Measurements from ENCODE around the gene SLC23A2.

- TF ChIP-seq ZC3H10 (CRISPR knock-in tag; IDR thresholded peaks at IDR 0.05), result no peak
- no peak for TF ChIP-seq PATZ1 (CRISPR knock-in tag; IDR thresholded peaks at IDR 0.05; ENCODE audit: borderline replicate concordance)
- TF ChIP-seq ISL1 (CRISPR knock-in tag; IDR thresholded peaks at IDR 0.05), result no peak
- TF ChIP-seq, protein P1, sequence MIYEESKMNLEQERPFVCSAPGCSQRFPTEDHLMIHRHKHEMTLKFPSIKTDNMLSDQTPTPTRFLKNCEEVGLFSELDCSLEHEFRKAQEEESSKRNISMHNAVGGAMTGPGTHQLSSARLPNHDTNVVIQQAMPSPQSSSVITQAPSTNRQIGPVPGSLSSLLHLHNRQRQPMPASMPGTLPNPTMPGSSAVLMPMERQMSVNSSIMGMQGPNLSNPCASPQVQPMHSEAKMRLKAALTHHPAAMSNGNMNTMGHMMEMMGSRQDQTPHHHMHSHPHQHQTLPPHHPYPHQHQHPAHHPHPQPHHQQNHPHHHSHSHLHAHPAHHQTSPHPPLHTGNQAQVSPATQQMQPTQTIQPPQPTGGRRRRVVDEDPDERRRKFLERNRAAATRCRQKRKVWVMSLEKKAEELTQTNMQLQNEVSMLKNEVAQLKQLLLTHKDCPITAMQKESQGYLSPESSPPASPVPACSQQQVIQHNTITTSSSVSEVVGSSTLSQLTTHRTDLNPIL (CRISPR knock-in tag; IDR thresholded peaks at IDR 0.05; ENCODE audit: low read depth), result no peak
Measured at GRCh38 chr20:4932061-4932460, 69.2 kb downstream of the SLC23A2 start.

Data from SK-N-SH treated with all-trans-retinoic acid at 6 μM for 48 hours (cell line).